IMR-90 (cell line): ENCODE measurements around the gene KCNIP1. TPM values are rescaled to one million over a fixed set of nuclear protein-coding genes. Genes with fewer than 3 reads are reported as not detected.

Experiments
- ATAC-seq: fragments of 200-7000 bp; cut with Tn5 transposase; 2 replicates; pipeline ENCODE4 v1.9.1; 2020; ENCODE audit warnings: low read depth, mild to moderate bottlenecking, moderate library complexity
- BruUV-seq: library from RNA; stranded (reverse); fragments of 400-500 nt; replicated peaks from 2 replicates; lab custom pipeline; 2021; lab: Mats Ljungman, UMichigan
- CTCF ChIA-PET: fragments of 300-600 bp; formaldehyde crosslinking; extraction: SDS; loops from one replicate; lab custom pipeline; 2021; ENCODE audit warnings: antibody characterized with exemption; lab: Yijun Ruan, JAX
- POLR2A ChIA-PET: fragments of 300-600 bp; sonication (Branson Sonifier 250); formaldehyde crosslinking; loops from one replicate; lab custom pipeline; 2022; ENCODE audit warnings: antibody characterized with exemption; ENCODE audit not compliant: unreplicated experiment; lab: Charles Lee
- DNase-seq: peaks from one replicate; pipeline ENCODE4 v3.0.0; 2013
- H2AFZ ChIP-seq: replicated peaks from 2 replicates; pipeline ENCODE3; 2013; ENCODE audit warnings: low read length, mild to moderate bottlenecking; ENCODE audit not compliant: poor library complexity
- H2AK5ac ChIP-seq: 2 replicates; pipeline ENCODE4 v1.6.1; 2013; ENCODE audit warnings: low read depth, low read length, inconsistent platforms
- H2AK9ac ChIP-seq: replicated peaks from 2 replicates; pipeline ENCODE3; 2013; ENCODE audit warnings: mild to moderate bottlenecking, low read depth, low read length, moderate library complexity; ENCODE audit not compliant: poor library complexity
- H2BK120ac ChIP-seq: 2 replicates; pipeline ENCODE4 v1.6.1; 2013; ENCODE audit warnings: low read depth, low read length, inconsistent platforms
- H2BK15ac ChIP-seq: 3 replicates; pipeline ENCODE4 v1.6.1; 2013; ENCODE audit warnings: low read depth, low read length, inconsistent platforms
- H2BK20ac ChIP-seq: 2 replicates; pipeline ENCODE4 v1.6.1; 2013; ENCODE audit warnings: low read depth, mild to moderate bottlenecking, inconsistent platforms, low read length, moderate library complexity
- H2BK5ac ChIP-seq: 2 replicates; pipeline ENCODE4 v1.6.1; 2013; ENCODE audit warnings: mild to moderate bottlenecking, low read depth, low read length, inconsistent platforms; ENCODE audit not compliant: poor library complexity, severe bottlenecking
- H3K14ac ChIP-seq: replicated peaks from 2 replicates; pipeline ENCODE4 v1.6.1; 2013; ENCODE audit warnings: low read depth, low read length, inconsistent platforms
- H3K18ac ChIP-seq: 2 replicates; pipeline ENCODE4 v1.6.1; 2013; ENCODE audit warnings: low read depth, low read length, control low read depth
- H3K23ac ChIP-seq: 2 replicates; pipeline ENCODE4 v1.6.1; 2013; ENCODE audit warnings: low read depth, low read length, inconsistent platforms
- H3K27ac ChIP-seq: 2 replicates; pipeline ENCODE4 v1.5.1; 2013; ENCODE audit warnings: mild to moderate bottlenecking, control low read depth, low read length; ENCODE audit not compliant: insufficient read depth
- H3K27me3 ChIP-seq: 2 replicates; pipeline ENCODE4 v1.6.1; 2013; ENCODE audit warnings: low read length; ENCODE audit not compliant: control insufficient read depth, insufficient read depth
- H3K36me3 ChIP-seq: 2 replicates; pipeline ENCODE4 v1.6.1; 2013; ENCODE audit warnings: low read length, mixed read lengths; ENCODE audit not compliant: control insufficient read depth, insufficient read depth
- H3K4ac ChIP-seq: 2 replicates; pipeline ENCODE4 v1.6.1; 2013; ENCODE audit warnings: low read depth, low read length, inconsistent platforms
- H3K4me1 ChIP-seq: 2 replicates; pipeline ENCODE4 v1.6.1; 2013; ENCODE audit warnings: low read length, mixed read lengths; ENCODE audit not compliant: control insufficient read depth, insufficient read depth
- H3K4me2 ChIP-seq: 2 replicates; pipeline ENCODE4 v1.6.1; 2013; ENCODE audit warnings: low read depth, mild to moderate bottlenecking, control low read depth, low read length, moderate library complexity
- H3K4me3 ChIP-seq: 2 replicates; pipeline ENCODE4 v1.5.1; 2013; ENCODE audit warnings: low read depth, mild to moderate bottlenecking, control low read depth, low read length, moderate library complexity; ENCODE audit not compliant: insufficient read depth
- H3K56ac ChIP-seq: 2 replicates; pipeline ENCODE4 v1.6.1; 2013; ENCODE audit warnings: low read length, inconsistent platforms; ENCODE audit not compliant: insufficient read depth; ENCODE audit errors: extremely low read depth
- H3K79me1 ChIP-seq, 2 experiments: 2 replicates each; pipeline ENCODE4 v1.6.1; 2013; ENCODE audit warnings: low read length in 2 of 2, inconsistent platforms in 1 of 2, low read depth in 1 of 2
- H3K9ac ChIP-seq: 2 replicates; pipeline ENCODE4 v1.6.1; 2013; ENCODE audit warnings: low read depth, low read length, control low read depth
- H3K9me1 ChIP-seq: 2 replicates; pipeline ENCODE4 v1.6.1; 2013; ENCODE audit warnings: low read length, inconsistent platforms; ENCODE audit not compliant: insufficient read depth
- H3K9me3 ChIP-seq: 2 replicates; pipeline ENCODE4 v1.6.1; 2013; ENCODE audit warnings: low read length; ENCODE audit not compliant: control insufficient read depth, insufficient read depth
- H4K20me1 ChIP-seq: 2 replicates; pipeline ENCODE4 v1.6.1; 2013; ENCODE audit warnings: low read length, inconsistent platforms; ENCODE audit not compliant: insufficient read depth
- H4K5ac ChIP-seq: 2 replicates; pipeline ENCODE4 v1.6.1; 2013; ENCODE audit warnings: mild to moderate bottlenecking, low read depth, low read length, control low read depth
- H4K8ac ChIP-seq, 2 experiments: 2 replicates each; pipeline ENCODE4 v1.6.1; 2013; ENCODE audit warnings: low read depth in 2 of 2, low read length in 2 of 2, control low read depth in 1 of 2, inconsistent platforms in 1 of 2
- H4K91ac ChIP-seq: 2 replicates; pipeline ENCODE4 v1.6.1; 2013; ENCODE audit warnings: low read depth, low read length, inconsistent platforms; ENCODE audit not compliant: insufficient read depth
- BHLHE40 ChIP-seq: fragments of 150-350 bp; IDR thresholded peaks from 2 replicates; pipeline ENCODE4 v1.6.1; 2016; ENCODE audit warnings: mild to moderate bottlenecking, low read depth, low read length
- CEBPB ChIP-seq: IDR thresholded peaks from 2 replicates; pipeline ENCODE4 v1.6.1; 2012; ENCODE audit warnings: low read depth, low read length, improper control_type of control experiment
- CHD1 ChIP-seq: IDR thresholded peaks from 2 replicates; pipeline ENCODE4 v1.6.1; 2012; ENCODE audit warnings: low read depth, low read length, improper control_type of control experiment
- FOS ChIP-seq: fragments of 150-350 bp; IDR thresholded peaks from 2 replicates; pipeline ENCODE4 v1.6.1; 2016; ENCODE audit warnings: low read depth, low read length
- MAFK ChIP-seq: IDR thresholded peaks from 2 replicates; pipeline ENCODE4 v1.6.1; 2012; ENCODE audit warnings: low read depth, low read length, improper control_type of control experiment
- MAZ ChIP-seq: IDR thresholded peaks from 2 replicates; pipeline ENCODE4 v1.6.1; 2012; ENCODE audit warnings: low read depth, mild to moderate bottlenecking, low read length, improper control_type of control experiment, moderate library complexity, borderline replicate concordance
- MXI1 ChIP-seq: IDR thresholded peaks from 2 replicates; pipeline ENCODE4 v1.6.1; 2012; ENCODE audit warnings: low read depth, mild to moderate bottlenecking, low read length, moderate library complexity, borderline replicate concordance
- NFE2L2 ChIP-seq: fragments of 150-350 bp; IDR thresholded peaks from 2 replicates; pipeline ENCODE4 v1.6.1; 2016; ENCODE audit warnings: low read depth, mild to moderate bottlenecking, low read length
- POLR2A ChIP-seq: IDR thresholded peaks from 2 replicates; pipeline ENCODE4 v1.6.1; 2012; ENCODE audit warnings: mild to moderate bottlenecking, low read depth, low read length
- RCOR1 ChIP-seq: IDR thresholded peaks from 2 replicates; pipeline ENCODE4 v1.6.1; 2012; ENCODE audit warnings: mild to moderate bottlenecking, low read length, improper control_type of control experiment; ENCODE audit not compliant: insufficient replicate concordance
- RFX5 ChIP-seq: IDR thresholded peaks from 2 replicates; pipeline ENCODE4 v1.8.0; 2012; ENCODE audit warnings: low read depth, mild to moderate bottlenecking, low read length, moderate library complexity
- SMC3 ChIP-seq: fragments of 150-350 bp; IDR thresholded peaks from 2 replicates; pipeline ENCODE4 v1.6.1; 2016; ENCODE audit warnings: low read depth, mild to moderate bottlenecking, antibody characterized with exemption, low read length, moderate library complexity
- WGBS, 2 experiments: methylation state at CpG; one replicate each; pipeline versions ENCODE4 v1.1.5 to v1.1.7; 2013; ENCODE audit warnings: missing lambda C conversion rate in 2 of 2; ENCODE audit not compliant: insufficient read length in 1 of 2; ENCODE audit errors: extremely low coverage in 2 of 2; 5-methylcytosine and 5-hydroxymethylcytosine counted together
- dilution Hi-C: fragments of 300-500 bp; cut with HindIII; formaldehyde crosslinking; loops from one replicate; pipeline ENCODE4 v1.14.3; 2018; ENCODE audit warnings: low sequenced_read_pairs; ENCODE audit not compliant: unreplicated experiment
- in situ Hi-C: fragments of 300-500 bp; cut with MboI; formaldehyde crosslinking; loops from 3 replicates; pipeline ENCODE4 v1.14.3; 2019; ENCODE audit warnings: low sequenced_read_pairs, inconsistent platforms, mixed read lengths
- intact Hi-C: fragments of 100-400 bp; cut with micrococcal nuclease; formaldehyde crosslinking; loops from 2 replicates; pipeline ENCODE4 v1.10.0; 2022
- polyA plus RNA-seq, 3 experiments: library from polyadenylated mRNA; depleted of rRNA; stranded (reverse); fragments of >200 nt; gene quantifications; 2 replicates each; pipeline ENCODE4 v1.2.3, GENCODE V29; 2012; ENCODE audit warnings: low replicate concordance in 1 of 3
- total RNA-seq: library from RNA; depleted of rRNA; stranded (reverse); fragments of >200 nt; gene quantifications from 2 replicates; pipeline ENCODE4 v1.2.3, GENCODE V29; 2012
- TF ChIP-seq, protein P1 (sequence below): fragments of 150-350 bp; IDR thresholded peaks from 2 replicates; pipeline ENCODE4 v1.6.1; 2017; ENCODE audit warnings: mild to moderate bottlenecking, antibody characterized with exemption, low read length, low read depth
- TF ChIP-seq, protein P2 (sequence below): conservative IDR thresholded peaks from 2 replicates; pipeline ENCODE4 v1.5.1; 2012; ENCODE audit warnings: mild to moderate bottlenecking, low read depth, low read length, improper control_type of control experiment
- TF ChIP-seq, protein P3 (sequence below): fragments of 150-350 bp; IDR thresholded peaks from 2 replicates; pipeline ENCODE4 v1.6.1; 2016; ENCODE audit warnings: low read depth, mild to moderate bottlenecking, low read length, moderate library complexity, borderline replicate concordance

Gene KCNIP1
- total and polyA plus RNA-seq, 2 of the 4 experiments (the other 2 are of a cell fraction) = not detected

DNA sequence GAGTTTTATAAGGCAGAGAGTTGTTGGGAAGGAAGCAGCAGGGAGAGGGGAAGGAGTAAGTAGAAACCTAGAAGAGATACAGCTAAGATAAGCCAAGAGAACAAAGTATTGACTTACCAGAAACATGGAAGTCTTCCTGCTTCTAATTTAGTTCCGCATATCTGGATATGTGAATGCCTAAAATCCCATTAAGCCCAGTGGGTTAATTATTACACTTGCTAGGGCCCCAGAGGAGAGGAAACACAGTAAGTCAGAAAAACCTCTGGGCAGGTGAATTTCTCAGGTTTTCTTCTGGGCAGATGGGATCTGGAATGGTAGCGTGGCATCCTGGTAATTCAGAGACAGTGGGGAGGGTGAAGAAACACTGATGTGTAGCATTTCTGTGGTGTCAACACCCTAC lies 175.0 kb downstream of the KCNIP1 start:
- no peaks in the 10 kb centered on the region for H4K20me1 ChIP-seq
- H2AK9ac ChIP-seq = no peak overlapping the region
- no peaks in the 10 kb centered on the region for H3K9me1 ChIP-seq
- no peak overlapping the region for H3K14ac ChIP-seq
- H3K9me3 ChIP-seq = no peaks in the 10 kb centered on the region
- H3K56ac ChIP-seq = no peak overlapping the region
- H4K8ac ChIP-seq = no peak overlapping the region
- POLR2A ChIA-PET = no interaction called here
- ATAC-seq (no peak), DNase-seq (no peak)
- no peak overlapping the region for H3K4me2 ChIP-seq
- H3K36me3 ChIP-seq = no peaks in the 10 kb centered on the region
- H4K5ac ChIP-seq = no peak overlapping the region
- TF ChIP-seq, protein P1, sequence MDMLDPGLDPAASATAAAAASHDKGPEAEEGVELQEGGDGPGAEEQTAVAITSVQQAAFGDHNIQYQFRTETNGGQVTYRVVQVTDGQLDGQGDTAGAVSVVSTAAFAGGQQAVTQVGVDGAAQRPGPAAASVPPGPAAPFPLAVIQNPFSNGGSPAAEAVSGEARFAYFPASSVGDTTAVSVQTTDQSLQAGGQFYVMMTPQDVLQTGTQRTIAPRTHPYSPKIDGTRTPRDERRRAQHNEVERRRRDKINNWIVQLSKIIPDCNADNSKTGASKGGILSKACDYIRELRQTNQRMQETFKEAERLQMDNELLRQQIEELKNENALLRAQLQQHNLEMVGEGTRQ = no peak
- no peak for TF ChIP-seq MAZ
- TF ChIP-seq, protein P2, sequence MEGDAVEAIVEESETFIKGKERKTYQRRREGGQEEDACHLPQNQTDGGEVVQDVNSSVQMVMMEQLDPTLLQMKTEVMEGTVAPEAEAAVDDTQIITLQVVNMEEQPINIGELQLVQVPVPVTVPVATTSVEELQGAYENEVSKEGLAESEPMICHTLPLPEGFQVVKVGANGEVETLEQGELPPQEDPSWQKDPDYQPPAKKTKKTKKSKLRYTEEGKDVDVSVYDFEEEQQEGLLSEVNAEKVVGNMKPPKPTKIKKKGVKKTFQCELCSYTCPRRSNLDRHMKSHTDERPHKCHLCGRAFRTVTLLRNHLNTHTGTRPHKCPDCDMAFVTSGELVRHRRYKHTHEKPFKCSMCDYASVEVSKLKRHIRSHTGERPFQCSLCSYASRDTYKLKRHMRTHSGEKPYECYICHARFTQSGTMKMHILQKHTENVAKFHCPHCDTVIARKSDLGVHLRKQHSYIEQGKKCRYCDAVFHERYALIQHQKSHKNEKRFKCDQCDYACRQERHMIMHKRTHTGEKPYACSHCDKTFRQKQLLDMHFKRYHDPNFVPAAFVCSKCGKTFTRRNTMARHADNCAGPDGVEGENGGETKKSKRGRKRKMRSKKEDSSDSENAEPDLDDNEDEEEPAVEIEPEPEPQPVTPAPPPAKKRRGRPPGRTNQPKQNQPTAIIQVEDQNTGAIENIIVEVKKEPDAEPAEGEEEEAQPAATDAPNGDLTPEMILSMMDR = no peak
- TF ChIP-seq CEBPB = no peak
- no peak for TF ChIP-seq SMC3
- no peak for TF ChIP-seq MXI1
- no peak for TF ChIP-seq POLR2A
- TF ChIP-seq BHLHE40 = no peak
- TF ChIP-seq MAFK = no peak
- TF ChIP-seq RFX5 = no peak
- TF ChIP-seq, protein P3, sequence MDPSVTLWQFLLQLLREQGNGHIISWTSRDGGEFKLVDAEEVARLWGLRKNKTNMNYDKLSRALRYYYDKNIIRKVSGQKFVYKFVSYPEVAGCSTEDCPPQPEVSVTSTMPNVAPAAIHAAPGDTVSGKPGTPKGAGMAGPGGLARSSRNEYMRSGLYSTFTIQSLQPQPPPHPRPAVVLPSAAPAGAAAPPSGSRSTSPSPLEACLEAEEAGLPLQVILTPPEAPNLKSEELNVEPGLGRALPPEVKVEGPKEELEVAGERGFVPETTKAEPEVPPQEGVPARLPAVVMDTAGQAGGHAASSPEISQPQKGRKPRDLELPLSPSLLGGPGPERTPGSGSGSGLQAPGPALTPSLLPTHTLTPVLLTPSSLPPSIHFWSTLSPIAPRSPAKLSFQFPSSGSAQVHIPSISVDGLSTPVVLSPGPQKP = no peak
- no peak for TF ChIP-seq RCOR1
- no peak for TF ChIP-seq FOS
- no peak for TF ChIP-seq CHD1
- TF ChIP-seq NFE2L2 = no peak
- H2BK5ac ChIP-seq = no peak overlapping the region
- H2AK5ac ChIP-seq = no peak overlapping the region
- BruUV-seq = no TSS peak
- H3K23ac ChIP-seq = no peak overlapping the region
- no peak overlapping the region for H2BK20ac ChIP-seq
- no peaks in the 10 kb centered on the region for H3K4me1 ChIP-seq
- H2BK15ac ChIP-seq = no peak overlapping the region
- H2AFZ ChIP-seq = no peak overlapping the region
- H3K18ac ChIP-seq = no peak overlapping the region
- H3K4me3 ChIP-seq = no peak overlapping the region
- H4K91ac ChIP-seq = no peak overlapping the region
- no peak overlapping the region for H3K4ac ChIP-seq
- 0 out of 2 replicates have a peak, but pooled peaks cover 2% of the 10 kb centered on the region for H3K27me3 ChIP-seq
- no peak overlapping the region for H3K27ac ChIP-seq
- WGBS, 2 experiments = no CpG with 5 or more reads among the region's 2 CpGs
- dilution Hi-C loops (no loop called here), in situ Hi-C loops (no loop called here), intact Hi-C loops (no loop called here)
- H3K9ac ChIP-seq = no peak overlapping the region
- no peak overlapping the region for H2BK120ac ChIP-seq
- no peaks in the 10 kb centered on the region for H3K79me1 ChIP-seq
- CTCF ChIA-PET = no interaction called here
